ENCODE measurements around the gene AGBL2.
"Not testable (repeated sequence)": the region's sequence is repeated elsewhere in the genome, so short reads cannot be mapped to it uniquely, and the experiment has no call there.

The AGBL2 gene

GRCh38 chr11:47724041-47724729 is 9.0 kb upstream of the AGBL2 start:
- Histone ChIP-seq H3K9ac (ENCODE audit: low read length) (no peak overlapping the region), H3K27ac (ENCODE audit: low read length) (no peak overlapping the region), H3K9me3 (ENCODE audit: control insufficient read depth, low read depth, low read length) (no peaks in the 10 kb centered on the region), H3K4me3 (ENCODE audit: low read length) (no peak overlapping the region), H3K27me3 (ENCODE audit: control insufficient read depth, insufficient read depth, low read length) (no peaks in the 10 kb centered on the region), H3K4me1 (ENCODE audit: control insufficient read depth, low read depth, low read length) (no peaks in the 10 kb centered on the region), H3K36me3 (ENCODE audit: control insufficient read depth, low read depth, low read length) (peaks cover 82% of the 10 kb centered on the region)

GRCh38 chr11:47723041-47723440 is 7.9 kb upstream of the AGBL2 start:
- Histone ChIP-seq H3K9me3 (ENCODE audit: control insufficient read depth, low read depth, low read length) (no peaks in the 10 kb centered on the region), H3K4me1 (ENCODE audit: control insufficient read depth, low read depth, low read length) (no peaks in the 10 kb centered on the region), H3K9ac (ENCODE audit: low read length) (no peak overlapping the region), H3K27me3 (ENCODE audit: control insufficient read depth, insufficient read depth, low read length) (no peaks in the 10 kb centered on the region), H3K36me3 (ENCODE audit: control insufficient read depth, low read depth, low read length) (peaks cover 81% of the 10 kb centered on the region), H3K4me3 (ENCODE audit: low read length) (no peak overlapping the region), H3K27ac (ENCODE audit: low read length) (no peak overlapping the region)

GRCh38 chr11:47720651-47721050 is 5.5 kb upstream of the AGBL2 start:
- H3K4me1 ChIP-seq (ENCODE audit: control insufficient read depth, low read depth, low read length): no peaks in the 10 kb centered on the region
- no peaks in the 10 kb centered on the region for H3K27me3 ChIP-seq (ENCODE audit: control insufficient read depth, insufficient read depth, low read length)
- no peak overlapping the region for H3K27ac ChIP-seq (ENCODE audit: low read length)
- no peak overlapping the region for H3K9ac ChIP-seq (ENCODE audit: low read length)
- no peak overlapping the region for H3K4me3 ChIP-seq (ENCODE audit: low read length)
- H3K36me3 ChIP-seq (ENCODE audit: control insufficient read depth, low read depth, low read length): peaks cover 80% of the 10 kb centered on the region
- H3K9me3 ChIP-seq (ENCODE audit: control insufficient read depth, low read depth, low read length): no peaks in the 10 kb centered on the region

GRCh38 chr11:47716692-47717091 is 1.5 kb upstream of the AGBL2 start:
- H3K4me3 ChIP-seq (ENCODE audit: low read length): no peak overlapping the region

GRCh38 chr11:47714554-47715081 is 551 bp downstream of the AGBL2 start:
- Histone ChIP-seq H3K27me3 (ENCODE audit: control insufficient read depth, insufficient read depth, low read length) (no peaks in the 10 kb centered on the region), H3K4me3 (ENCODE audit: low read length) (peak overlapping the region; percentile 58), H3K9me3 (ENCODE audit: control insufficient read depth, low read depth, low read length) (no peaks in the 10 kb centered on the region), H3K36me3 (ENCODE audit: control insufficient read depth, low read depth, low read length) (peaks cover 30% of the 10 kb centered on the region), H3K27ac (ENCODE audit: low read length) (no peak overlapping the region), H3K4me1 (ENCODE audit: control insufficient read depth, low read depth, low read length) (no peaks in the 10 kb centered on the region), H3K9ac (ENCODE audit: low read length) (peak overlapping the region; percentile 30)

More at GRCh38 chr11:47716692-47717091, 1.5 kb upstream of the AGBL2 start:
- no peak overlapping the region for H3K27ac ChIP-seq (ENCODE audit: low read length)
- no peak overlapping the region for H3K9ac ChIP-seq (ENCODE audit: low read length)
- H3K4me1 ChIP-seq (ENCODE audit: control insufficient read depth, low read depth, low read length): no peaks in the 10 kb centered on the region
- H3K9me3 ChIP-seq (ENCODE audit: control insufficient read depth, low read depth, low read length): no peaks in the 10 kb centered on the region
- H3K27me3 ChIP-seq (ENCODE audit: control insufficient read depth, insufficient read depth, low read length): no peaks in the 10 kb centered on the region
- H3K36me3 ChIP-seq (ENCODE audit: control insufficient read depth, low read depth, low read length): peaks cover 45% of the 10 kb centered on the region

GRCh38 chr11:47711816-47712215 is 3.4 kb downstream of the AGBL2 start:
- Histone ChIP-seq H3K4me3 (ENCODE audit: low read length) (no peak overlapping the region), H3K27ac (ENCODE audit: low read length) (no peak overlapping the region), H3K9ac (ENCODE audit: low read length) (no peak overlapping the region), H3K27me3 (ENCODE audit: control insufficient read depth, insufficient read depth, low read length) (no peaks in the 10 kb centered on the region), H3K36me3 (ENCODE audit: control insufficient read depth, low read depth, low read length) (peaks cover 8% of the 10 kb centered on the region), H3K9me3 (ENCODE audit: control insufficient read depth, low read depth, low read length) (no peaks in the 10 kb centered on the region), H3K4me1 (ENCODE audit: control insufficient read depth, low read depth, low read length) (no peaks in the 10 kb centered on the region)

GRCh38 chr11:47711225-47711624 is 3.9 kb downstream of the AGBL2 start:
- H3K27me3 ChIP-seq (ENCODE audit: control insufficient read depth, insufficient read depth, low read length): no peaks in the 10 kb centered on the region
- H3K36me3 ChIP-seq (ENCODE audit: control insufficient read depth, low read depth, low read length): peaks cover 3% of the 10 kb centered on the region
- H3K4me1 ChIP-seq (ENCODE audit: control insufficient read depth, low read depth, low read length): no peaks in the 10 kb centered on the region
- H3K27ac ChIP-seq (ENCODE audit: low read length): no peak overlapping the region
- no peak overlapping the region for H3K9ac ChIP-seq (ENCODE audit: low read length)
- no peak overlapping the region for H3K4me3 ChIP-seq (ENCODE audit: low read length)
- H3K9me3 ChIP-seq (ENCODE audit: control insufficient read depth, low read depth, low read length): no peaks in the 10 kb centered on the region

- not testable (repeated sequence) for H3K9ac ChIP-seq (ENCODE audit: low read length); H3K36me3 ChIP-seq (ENCODE audit: control insufficient read depth, low read depth, low read length); H3K9me3 ChIP-seq (ENCODE audit: control insufficient read depth, low read depth, low read length); H3K4me3 ChIP-seq (ENCODE audit: low read length); H3K27ac ChIP-seq (ENCODE audit: low read length); H3K27me3 ChIP-seq (ENCODE audit: control insufficient read depth, insufficient read depth, low read length); H3K4me1 ChIP-seq (ENCODE audit: control insufficient read depth, low read depth, low read length)
These were observed 7.8 kb downstream of the AGBL2 start for GRCh38 chr11:47707275-47707786.

- no peak overlapping the region for H3K4me3 ChIP-seq (ENCODE audit: low read length)
- H3K9me3 ChIP-seq (ENCODE audit: control insufficient read depth, low read depth, low read length): no peaks in the 10 kb centered on the region
- H3K9ac ChIP-seq (ENCODE audit: low read length): no peak overlapping the region
- no peaks in the 10 kb centered on the region for H3K27me3 ChIP-seq (ENCODE audit: control insufficient read depth, insufficient read depth, low read length)
- H3K4me1 ChIP-seq (ENCODE audit: control insufficient read depth, low read depth, low read length): no peaks in the 10 kb centered on the region
- H3K27ac ChIP-seq (ENCODE audit: low read length): no peak overlapping the region
- no peaks in the 10 kb centered on the region for H3K36me3 ChIP-seq (ENCODE audit: control insufficient read depth, low read depth, low read length)
These were observed 9.4 kb downstream of the AGBL2 start for GRCh38 chr11:47705721-47706120.

- no peak overlapping the region for H3K4me3 ChIP-seq (ENCODE audit: low read length)
These were observed 23.2 kb downstream of the AGBL2 start for GRCh38 chr11:47691979-47692378.

GRCh38 chr11:47689480-47689879 is 25.7 kb downstream of the AGBL2 start:
- Histone ChIP-seq H3K4me1 (ENCODE audit: control insufficient read depth, low read depth, low read length) (no peaks in the 10 kb centered on the region), H3K27ac (ENCODE audit: low read length) (no peak overlapping the region), H3K4me3 (ENCODE audit: low read length) (no peak overlapping the region), H3K9me3 (ENCODE audit: control insufficient read depth, low read depth, low read length) (no peaks in the 10 kb centered on the region), H3K36me3 (ENCODE audit: control insufficient read depth, low read depth, low read length) (no peaks in the 10 kb centered on the region), H3K9ac (ENCODE audit: low read length) (no peak overlapping the region), H3K27me3 (ENCODE audit: control insufficient read depth, insufficient read depth, low read length) (no peaks in the 10 kb centered on the region)

More at GRCh38 chr11:47691979-47692378, 23.2 kb downstream of the AGBL2 start:
- Histone ChIP-seq H3K9ac (ENCODE audit: low read length) (no peak overlapping the region), H3K9me3 (ENCODE audit: control insufficient read depth, low read depth, low read length) (no peaks in the 10 kb centered on the region), H3K27me3 (ENCODE audit: control insufficient read depth, insufficient read depth, low read length) (no peaks in the 10 kb centered on the region), H3K27ac (ENCODE audit: low read length) (no peak overlapping the region), H3K4me1 (ENCODE audit: control insufficient read depth, low read depth, low read length) (no peaks in the 10 kb centered on the region), H3K36me3 (ENCODE audit: control insufficient read depth, low read depth, low read length) (no peaks in the 10 kb centered on the region)

GRCh38 chr11:47688991-47689390 is 26.2 kb downstream of the AGBL2 start:
- Histone ChIP-seq H3K27ac (ENCODE audit: low read length) (no peak overlapping the region), H3K27me3 (ENCODE audit: control insufficient read depth, insufficient read depth, low read length) (no peaks in the 10 kb centered on the region), H3K9ac (ENCODE audit: low read length) (no peak overlapping the region), H3K4me1 (ENCODE audit: control insufficient read depth, low read depth, low read length) (no peaks in the 10 kb centered on the region), H3K9me3 (ENCODE audit: control insufficient read depth, low read depth, low read length) (no peaks in the 10 kb centered on the region), H3K36me3 (ENCODE audit: control insufficient read depth, low read depth, low read length) (no peaks in the 10 kb centered on the region), H3K4me3 (ENCODE audit: low read length) (no peak overlapping the region)
